NAMALWA (cell line): ENCODE results near the gene ACOT7.

ENCODE experiments used
- DNase-seq: peaks from one replicate; pipeline ENCODE4 v3.0.0-alpha.2; 2015; ENCODE audit warnings: low spot score

Gene ACOT7

DNA sequence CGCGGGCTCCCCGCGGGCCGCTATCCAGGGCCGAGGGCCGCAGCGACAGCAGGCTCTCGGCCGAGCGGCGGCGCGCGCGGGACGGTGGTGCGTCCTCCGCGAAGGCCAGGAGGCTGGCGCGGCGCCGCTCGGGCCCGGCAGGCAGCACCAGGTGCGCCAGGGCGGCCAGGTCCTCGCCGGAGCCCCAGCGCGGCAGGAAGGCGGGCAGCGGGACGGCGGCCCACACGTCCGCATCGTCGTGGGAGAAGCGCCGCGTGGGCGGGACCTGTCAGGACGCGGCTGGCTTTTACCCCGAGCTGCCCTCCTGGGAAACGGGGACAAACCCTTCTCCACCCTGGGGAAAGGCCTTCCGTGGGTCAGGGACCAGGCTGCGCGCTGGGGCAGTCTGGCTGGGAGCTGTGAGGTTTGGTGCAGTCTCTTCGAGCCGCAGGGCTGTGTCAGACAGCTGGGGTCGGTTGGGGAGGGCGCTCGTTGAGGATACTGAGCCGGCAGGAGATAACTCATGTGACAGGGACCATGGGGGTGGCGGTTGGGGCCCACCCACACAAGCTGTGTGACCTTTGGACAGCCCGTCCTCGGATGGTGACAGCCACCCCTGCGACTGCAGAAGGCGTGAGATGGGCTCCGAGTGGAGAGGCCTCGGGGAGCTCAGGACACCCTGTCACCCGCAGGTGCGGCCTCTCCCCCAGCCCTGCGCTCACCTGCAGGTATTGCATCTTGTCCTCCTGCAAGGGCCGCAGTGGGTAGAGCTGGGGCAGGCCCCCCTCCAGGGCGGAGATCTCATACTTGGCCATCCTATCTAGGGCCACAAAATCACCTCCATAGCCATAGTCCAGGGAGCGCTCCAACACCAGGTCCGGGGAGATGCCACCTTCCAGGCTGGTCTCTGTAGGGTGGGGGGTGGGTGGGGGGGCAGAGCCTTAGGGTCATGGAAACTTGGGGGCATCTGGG, 143.6 kb downstream of the ACOT7 start:
- DNase-seq, result no peak

DNA sequence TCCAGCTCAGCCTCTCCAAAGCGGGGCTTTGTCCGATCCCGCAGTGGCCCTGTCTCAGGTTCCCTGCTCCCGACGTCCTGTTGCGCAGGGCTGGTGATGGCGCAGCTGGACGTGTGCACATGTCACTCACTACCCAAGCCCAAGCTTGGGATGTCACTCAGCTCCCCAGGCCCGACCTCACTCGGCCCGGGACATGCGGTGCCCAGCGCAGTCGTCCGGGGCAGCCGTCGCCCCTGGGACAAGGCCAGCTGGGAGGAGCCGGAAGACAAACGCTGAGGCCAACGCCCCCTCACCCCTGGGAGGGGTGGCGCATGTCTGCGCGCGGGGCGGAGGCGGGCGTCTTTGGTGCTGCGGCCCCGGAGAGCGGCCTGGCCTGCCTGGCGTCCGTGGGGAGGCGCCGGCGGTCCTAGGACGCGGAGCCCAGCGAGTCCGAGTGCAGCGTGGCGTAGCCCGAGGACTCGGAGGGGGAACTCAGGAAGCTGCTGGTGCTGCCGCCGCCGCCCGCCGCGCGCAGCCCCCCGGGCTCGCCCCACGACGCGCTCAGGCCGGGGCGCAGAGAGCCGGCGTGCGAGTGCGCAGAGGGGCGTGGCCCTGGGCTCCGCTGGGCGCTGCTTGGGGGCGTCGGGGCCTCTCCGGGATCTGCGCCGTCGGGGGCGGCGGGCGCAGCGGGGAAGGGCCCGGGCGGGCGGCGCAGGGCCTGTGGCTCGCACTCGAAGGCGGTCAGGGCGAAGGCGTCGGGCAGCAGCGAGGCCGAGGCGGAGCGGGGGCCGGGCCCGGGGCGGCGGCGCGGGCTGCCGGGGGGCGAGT, 144.4 kb downstream of the ACOT7 start:
- DNase-seq, result no peak

DNA sequence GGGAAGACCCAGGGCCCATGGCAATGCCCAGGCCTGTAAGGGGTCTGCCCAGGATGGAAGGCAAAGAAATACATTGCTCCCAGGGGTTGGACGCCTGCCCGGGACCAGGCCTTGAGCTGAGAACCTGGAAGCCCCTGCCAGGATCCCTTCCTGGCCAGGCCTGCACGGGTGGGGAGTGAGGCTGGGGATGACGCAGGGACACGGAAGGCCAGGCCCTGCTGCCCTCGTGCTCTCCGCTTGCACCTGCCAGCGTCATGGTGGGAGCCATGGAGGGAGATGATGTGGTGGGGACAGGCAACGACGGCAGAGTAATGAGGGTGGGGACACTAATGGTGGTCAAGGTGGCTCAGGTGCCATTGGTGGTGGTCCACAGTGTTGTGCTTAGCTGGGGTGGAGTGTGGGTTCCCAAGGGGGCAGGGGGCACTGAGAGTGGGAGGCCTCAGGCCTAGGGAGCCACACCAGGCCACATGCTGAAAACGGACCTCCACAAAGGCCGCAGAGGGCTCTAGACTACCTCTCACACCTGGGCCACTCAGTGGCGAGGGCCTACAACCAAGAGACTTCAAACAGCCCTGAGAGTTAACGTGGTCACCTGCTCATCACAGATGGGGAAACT, 145.3 kb downstream of the ACOT7 start:
- DNase-seq, result no peak

DNA sequence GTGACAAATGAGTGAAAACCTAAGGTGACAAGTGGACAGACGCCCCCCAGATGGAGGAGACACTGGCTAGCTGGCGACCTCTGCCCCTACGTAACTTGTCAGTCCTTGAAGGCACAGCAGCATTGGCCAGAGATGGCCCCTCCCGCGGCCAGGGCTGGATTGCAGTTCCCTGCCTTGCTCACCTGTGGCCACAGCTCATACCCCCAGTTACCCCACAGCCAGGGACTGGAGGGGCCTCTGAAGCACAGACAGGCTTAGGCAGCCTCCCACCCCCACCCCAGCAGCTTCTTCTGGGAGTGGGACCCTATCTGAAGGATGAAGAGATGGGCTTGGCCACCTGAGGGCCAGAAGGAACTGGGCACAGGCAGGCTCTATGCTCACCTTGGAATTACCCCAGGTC, 145.9 kb downstream of the ACOT7 start:
- no peak for DNase-seq

DNA sequence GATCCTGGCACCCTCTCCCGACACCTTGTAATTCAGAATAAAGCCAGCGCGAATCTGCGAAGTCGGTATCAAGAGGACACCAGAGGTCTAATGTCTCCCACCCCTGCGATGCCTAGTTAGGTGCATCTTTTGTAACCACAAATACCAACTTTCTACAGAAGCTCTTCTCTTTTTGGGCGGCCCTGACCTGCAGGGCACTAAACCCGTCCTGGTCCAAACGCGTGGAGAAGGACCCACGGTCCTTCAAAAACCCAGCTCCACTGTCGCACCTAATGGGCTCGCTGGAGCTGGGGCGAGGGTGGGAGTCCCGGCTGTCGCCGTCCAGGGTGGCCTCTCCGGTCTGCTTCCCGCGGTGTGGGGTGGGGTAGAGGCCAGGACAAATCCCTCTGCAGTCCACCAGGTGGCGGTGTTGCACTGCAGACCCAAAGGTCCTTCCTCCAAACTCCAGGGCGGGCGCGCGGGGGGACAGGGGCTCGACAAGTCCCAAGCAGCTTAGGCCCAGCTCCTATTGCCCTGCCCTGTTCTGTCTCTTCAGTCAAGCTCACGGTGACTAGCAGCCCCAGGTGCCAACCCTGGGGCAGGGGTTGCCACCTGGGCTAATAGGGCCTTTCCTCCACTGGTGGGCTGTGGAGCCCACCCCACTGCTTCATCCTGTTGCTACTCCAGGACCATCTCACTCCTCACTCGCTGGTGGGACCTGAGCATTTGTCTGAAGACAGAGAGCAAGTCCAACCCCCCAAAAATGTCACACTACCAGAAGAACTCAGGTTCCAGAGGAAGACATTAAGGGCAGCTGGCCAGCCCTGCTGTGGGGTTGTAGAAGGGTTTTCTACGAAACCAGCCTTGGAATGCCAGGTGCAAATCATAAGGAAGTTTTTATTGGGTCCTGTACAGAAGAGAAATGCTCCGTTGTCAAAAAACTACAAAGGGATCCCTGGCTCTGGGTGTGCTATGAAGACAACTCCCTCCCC, 146.8 kb downstream of the ACOT7 start:
- peak; percentile 90 for DNase-seq

DNA sequence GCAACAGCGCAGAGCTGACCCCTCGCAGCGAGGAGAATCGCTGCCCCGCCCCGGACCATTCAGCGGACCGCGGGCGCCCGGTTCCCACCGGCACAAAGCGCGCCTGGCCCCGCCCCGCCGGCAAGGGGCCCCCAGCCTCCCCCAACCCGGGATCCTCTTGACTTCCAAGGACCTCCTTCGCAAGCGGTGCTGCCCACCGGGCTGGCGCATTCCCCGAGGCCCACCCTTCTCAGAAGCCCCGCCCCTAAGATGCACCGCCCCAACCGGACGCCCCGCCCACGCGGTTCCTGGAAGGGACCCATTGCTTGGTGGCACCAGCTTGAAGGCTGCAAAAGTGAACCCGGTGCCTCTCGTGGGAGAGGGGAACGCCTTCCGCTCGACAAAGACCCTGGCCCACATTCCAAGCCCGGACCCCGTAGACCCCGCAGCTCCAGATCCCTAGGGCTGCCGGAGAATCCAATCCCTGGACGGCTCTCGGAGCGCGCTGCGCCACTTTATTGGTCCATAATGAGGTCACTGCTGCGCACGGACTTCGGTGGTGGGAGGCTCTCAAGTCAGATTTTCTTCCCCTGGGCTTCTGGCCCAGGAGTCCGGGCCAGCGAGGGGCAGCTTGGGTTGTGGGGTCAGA, 147.6 kb downstream of the ACOT7 start:
- DNase-seq, result peak; percentile 59

DNA sequence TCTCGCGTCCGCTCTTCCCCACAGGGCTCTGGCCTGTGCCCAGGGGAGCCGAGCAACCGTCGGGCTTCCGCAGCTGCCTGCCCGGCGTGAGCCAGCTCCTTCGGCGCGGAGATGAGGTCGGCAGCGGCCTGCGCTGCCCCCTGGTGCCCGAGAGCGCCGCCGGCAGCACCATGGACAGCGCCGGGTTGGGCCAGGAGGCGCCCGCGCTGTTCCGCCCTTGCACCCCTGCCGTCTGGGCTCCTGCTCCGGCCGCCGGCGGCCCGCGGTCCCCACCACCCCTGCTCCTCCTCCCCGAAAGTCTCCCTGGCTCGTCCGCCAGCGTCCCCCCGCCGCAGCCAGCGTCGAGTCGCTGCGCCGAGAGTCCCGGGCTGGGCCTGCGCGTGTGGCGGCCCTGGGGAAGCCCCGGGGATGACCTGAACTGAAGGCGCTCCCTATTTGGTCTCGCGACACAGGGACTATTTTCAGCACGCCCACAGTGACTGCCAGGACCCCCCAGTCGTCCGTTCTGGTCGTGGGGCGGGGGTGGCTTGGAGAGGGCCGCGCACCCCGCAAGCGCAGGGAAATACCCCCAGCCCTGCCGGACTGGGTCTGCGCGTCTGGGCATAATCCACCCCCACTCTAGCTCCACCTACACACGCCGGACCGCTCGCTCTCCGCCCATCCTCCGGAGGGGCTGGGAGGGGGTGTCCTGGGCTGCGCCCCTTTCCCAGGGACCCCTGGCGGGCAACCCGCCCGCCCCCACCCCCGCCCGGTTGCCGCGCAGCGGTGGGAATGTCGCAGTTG, 148.3 kb downstream of the ACOT7 start:
- DNase-seq, result peak; percentile 87

DNA sequence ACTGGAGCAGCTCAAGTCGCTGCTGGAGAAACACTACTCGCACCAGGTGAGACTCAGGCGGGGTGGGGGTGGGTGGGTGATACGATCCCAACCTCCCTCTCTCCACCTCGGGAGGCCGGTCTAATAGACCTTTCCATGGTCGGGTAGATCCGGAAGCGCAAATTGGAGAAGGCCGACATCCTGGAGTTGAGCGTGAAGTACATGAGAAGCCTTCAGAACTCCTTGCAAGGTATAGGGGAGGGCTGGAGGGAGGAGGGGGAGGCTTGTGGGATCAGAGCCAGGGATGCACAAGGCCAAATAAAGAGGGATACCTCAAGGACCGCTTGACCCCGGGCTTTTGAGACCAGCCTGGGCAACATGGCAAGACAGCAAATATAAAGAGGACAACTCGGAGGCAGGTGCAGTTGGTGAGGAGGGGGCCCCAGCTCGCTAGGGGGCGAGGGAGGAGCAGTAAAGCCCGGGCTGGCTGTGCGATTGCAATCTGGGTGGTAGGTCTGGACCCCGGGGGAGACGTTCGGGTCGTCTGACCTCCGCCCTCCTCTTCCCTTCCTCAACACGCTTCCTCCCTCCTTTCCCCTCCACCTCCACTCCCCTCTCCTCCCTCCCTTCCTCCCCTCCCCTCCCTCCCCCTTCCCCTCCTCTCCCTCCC, 149.0 kb downstream of the ACOT7 start:
- DNase-seq, result no peak

DNA sequence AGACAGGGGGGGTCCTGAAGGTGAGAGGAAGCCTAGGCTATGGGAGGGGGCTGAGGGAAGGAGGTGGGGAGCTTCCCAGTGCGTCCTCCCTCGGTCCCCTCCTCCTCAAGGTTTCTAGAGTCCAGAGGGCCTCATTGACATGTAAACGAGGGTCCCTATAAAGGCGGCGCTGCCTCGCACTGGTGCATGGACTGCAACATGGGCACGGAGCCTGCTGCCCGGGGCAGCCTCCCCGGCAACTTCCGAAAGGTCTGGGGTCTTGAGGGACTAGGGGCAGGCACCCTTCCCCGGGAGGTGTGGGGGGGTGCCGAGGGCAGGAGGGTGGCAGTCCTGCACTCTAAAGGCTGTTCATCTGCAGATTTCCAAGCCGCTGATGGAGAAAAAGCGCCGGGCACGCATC, 149.6 kb downstream of the ACOT7 start, which contains the start of gene HES3:
TSS of gene HES3 (plus strand) at position 187 of the 400 bp plus-strand sequence. CDS start at position 374, 187 bp downstream.
- no peak for DNase-seq

DNA sequence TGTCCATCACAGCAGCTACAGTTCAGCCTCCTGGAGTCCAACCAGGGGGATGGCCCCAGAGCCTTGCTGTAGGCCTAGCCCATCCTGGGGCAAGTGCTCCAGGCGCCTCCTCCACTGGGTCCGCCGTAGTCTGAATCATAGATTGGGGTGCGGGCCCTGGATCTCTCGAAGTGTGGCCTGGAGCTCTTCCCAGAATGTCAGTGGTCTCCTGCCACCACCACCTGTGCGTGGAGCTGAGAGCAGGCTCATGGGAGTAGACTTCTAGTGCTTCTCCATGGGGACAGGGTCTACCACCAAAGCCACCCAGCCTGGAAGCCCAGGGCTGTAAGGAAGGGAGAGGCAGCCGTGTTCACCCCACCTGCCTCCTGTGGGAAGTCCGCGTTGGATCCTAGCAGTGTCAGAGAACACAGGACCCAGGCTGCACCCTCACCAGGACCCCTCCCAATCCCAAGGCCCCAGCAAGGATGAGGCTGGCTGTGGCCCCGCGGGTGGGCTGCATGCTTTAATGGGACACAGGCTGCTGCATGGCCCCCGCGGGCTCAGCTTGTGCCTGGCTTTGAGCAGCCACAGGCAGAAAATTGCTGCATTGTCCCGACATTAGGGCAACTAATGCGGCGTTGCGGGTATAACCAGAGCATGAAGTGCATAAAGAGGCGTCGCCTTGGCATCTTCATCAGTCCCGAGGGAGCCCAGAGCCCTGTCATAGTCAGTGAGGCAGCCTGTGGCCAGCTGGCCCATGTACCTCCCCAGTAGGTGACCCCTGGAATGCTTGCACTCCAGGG, 150.3 kb downstream of the ACOT7 start:
- DNase-seq, result no peak

DNA sequence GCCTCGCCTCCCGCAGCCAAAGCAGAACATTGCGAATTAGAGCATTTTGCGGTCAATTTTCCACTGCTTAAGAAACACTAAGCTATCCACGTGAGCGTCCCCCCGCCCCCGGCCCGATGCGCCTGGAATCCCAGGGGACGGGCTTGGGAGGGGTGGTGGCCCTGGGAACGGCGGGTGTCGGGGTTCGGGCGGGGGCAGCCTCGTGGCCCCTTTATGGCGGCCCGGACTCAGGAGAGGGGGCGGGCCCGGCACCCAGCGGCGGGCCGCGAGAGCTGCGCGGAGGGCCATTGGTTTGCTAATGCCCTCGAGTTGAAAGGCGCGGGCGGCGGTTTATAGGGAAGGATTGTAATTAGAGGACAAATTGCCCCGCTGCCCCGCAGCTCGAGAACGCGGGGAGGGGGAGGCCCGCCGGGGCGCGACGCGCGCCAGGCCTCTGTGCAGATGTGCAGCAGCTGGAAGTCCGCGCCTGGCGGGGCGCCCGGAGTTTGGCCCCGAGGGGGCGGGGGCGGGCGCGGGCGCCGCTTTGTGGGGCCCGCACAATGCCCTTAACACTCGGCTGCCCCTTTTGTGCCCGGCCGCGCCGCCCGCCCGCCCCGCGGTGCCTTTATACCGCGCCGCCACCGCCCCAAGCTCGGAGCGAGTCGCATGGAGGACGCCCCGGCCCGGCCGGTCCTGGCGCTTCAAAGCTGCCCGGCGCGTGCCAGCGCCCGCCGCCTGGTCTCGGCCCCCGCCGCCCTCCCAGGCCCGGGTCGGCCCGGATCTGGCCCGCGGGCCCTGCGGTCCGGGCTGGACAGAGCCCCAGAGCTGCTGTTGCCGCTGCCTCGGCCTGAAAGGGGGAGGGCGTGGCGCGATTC, 151.5 kb downstream of the ACOT7 start:
- no peak for DNase-seq

DNA sequence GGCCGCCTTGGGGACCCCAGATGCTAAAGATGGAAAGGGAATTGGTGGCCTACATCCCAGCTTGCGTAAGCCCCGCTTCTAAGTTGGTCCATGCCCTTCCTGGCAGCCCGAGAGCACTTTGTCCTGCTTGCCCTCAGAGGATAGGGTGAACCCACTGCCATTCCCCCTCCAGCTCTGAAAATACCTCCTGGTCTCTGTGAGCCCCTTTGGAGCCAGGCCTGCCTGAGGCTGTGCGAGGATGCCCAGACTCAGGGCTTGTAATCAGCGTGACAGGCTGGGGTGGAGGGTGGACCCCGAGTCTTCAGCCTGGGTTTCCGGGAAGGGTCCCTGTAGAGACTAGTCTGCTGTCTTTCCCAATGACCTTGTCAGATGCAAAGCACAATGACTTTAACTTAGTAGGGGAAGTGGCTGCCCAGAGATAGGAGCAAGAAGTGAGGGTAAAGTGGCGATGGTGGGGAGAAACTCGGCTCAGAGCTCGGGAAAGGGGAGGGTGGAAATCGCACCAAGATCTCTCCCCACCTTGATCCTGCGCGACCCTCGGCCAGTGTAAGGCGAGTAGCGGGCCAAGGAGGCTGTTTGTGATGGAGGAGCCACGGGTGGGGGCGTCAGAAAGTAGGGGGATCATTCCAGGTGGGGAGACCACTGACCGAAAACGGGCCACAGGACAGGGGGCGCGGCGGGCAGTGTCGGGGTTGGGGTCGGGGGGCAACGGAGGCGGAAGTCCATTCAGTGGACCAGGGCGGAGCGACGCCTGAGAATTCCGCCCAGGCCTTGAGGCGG, 152.3 kb downstream of the ACOT7 start:
- DNase-seq, result no peak

DNA sequence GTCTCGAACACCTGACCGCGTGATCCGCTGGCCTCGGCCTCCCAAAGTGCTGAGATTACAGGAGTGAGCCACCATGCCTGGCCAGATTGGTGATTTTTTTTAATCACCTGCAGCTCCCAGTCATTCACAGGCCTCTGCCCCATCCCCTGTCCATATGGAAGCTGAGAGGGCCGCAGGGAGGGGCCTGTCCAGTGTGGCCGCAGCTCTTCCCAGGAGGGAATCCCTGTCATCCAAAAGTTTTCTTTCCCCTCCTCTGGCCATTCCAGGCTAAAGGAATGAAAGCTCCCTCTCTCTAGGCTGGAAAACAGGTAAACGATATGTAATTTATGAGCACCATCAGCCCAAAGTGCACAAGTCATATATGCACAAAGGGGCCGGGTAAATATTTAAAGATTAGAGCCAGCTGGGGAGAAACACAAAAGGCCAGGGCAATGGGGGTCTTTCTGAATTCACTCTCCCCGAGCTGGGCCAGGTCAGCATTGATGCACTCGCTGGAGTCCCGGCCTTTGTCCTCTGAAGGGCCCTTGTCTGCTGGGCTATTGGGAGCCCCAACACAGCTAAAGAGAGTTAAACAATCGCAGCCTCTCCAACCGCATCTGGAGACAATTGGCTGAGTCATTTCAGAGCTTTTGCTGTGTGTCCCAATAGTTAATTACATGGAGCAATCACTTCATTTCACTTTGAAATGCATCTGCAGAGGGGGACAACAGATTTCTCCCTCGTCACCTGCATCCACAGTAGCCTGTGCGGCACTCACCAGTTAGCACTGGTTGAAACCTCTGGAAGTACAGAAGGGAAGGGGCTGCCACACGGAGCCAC, 153.4 kb downstream of the ACOT7 start:
- DNase-seq, result no peak

DNA sequence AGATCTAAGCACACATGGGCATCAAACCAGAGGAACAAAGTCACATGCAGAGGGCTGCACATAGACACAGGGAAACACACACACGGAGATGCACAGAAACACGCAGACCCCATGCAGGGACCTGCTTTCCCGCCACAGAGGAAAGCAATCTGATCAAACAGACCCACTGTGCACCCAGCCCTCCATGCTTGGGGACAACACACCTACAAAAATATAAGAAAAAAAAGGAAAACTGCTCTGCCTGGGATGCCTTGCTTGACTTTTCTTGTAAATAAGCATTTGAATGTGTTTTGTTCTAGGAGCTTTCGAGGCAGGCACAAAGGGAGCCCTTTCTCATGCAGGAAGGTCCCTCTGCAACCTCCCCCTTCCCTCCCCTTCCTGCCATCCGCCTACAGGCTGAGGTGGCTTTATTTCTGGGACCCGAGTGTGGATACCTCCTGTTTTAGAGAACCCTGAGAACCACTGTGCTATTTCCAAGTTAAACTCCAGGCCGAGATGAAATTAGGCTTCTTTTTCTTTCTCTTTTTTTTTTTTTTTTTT, 154.3 kb downstream of the ACOT7 start:
- DNase-seq, result no peak

DNA sequence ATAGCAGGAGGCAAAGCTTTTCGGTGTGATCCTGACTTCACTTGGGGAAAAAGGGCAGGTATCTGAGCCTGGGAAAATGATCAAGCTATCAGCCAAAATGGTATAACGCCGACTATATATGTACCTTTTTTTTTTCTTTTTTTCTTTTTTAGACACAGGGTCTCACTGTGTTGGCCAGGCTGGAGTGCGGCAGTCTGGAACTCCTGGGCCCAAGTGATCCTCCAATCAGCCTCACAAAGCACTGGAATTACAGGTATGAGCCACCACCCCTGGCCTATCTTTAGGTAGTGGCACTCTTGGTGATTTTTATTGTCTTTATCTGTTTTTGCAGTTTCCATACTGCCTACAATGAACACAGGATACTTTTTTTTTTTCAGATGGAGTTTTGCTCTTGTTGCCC, 156.5 kb downstream of the ACOT7 start:
- DNase-seq, result no peak

DNA sequence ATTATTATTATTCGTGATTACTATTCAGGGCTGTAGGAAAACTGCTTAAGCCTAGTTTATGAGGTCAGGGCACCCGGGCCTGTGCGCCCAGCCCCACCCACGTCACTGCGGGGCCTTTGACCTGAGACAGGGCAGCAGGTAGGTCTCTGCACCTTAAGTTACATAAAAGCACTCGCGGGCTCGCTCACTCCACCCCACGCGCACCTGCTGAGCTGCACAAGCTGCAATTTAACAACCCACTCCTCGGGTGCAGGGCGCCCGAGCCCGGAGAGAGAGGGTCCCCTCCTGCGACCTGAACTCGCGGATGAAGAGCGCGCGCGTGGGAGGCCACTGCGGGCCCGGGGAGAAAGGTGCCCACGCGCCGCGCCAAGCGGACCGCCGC, 158.3 kb downstream of the ACOT7 start:
- DNase-seq, result no peak
